Activated CD4-positive, CD25-positive, alpha-beta regulatory T cell treated with anti-CD3 and anti-CD28 coated beads, Interleukin-2, amount 50 U/mL, for 16 hours (primary cell): ENCODE results near the gene CYP27B1.
A peak's percentile ranks its signal among the peaks of the same experiment; 100 is the strongest.

Source experiments
- DNase-seq: peaks from one replicate; pipeline ENCODE4 v3.0.0-alpha.2; 2020; ENCODE audit warnings: low read depth, low spot score

CYP27B1 gene

GRCh38 chr12:57751788-57752667, 14.8 kb downstream of the CYP27B1 start, which contains the start of gene CDK4:
Gene CDK4 (minus strand): TSS chr12:57752310. CDS start chr12:57751717, 593 bp downstream.
- DNase-seq = peak; percentile 96

DNA sequence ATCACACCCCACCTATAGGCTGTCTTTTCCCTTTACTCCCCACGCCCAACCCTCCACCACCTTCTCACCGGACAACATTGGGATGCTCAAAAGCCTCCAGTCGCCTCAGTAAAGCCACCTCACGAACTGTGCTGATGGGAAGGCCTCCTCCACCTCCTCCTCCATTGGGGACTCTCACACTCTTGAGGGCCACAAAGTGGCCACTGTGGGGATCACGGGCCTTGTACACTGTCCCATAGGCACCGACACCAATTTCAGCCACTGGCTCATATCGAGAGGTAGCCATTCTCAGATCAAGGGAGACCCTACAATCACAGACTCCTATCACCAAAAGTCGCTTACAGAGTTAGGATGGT, 15.5 kb downstream of the CYP27B1 start:
- no peak for DNase-seq

DNA sequence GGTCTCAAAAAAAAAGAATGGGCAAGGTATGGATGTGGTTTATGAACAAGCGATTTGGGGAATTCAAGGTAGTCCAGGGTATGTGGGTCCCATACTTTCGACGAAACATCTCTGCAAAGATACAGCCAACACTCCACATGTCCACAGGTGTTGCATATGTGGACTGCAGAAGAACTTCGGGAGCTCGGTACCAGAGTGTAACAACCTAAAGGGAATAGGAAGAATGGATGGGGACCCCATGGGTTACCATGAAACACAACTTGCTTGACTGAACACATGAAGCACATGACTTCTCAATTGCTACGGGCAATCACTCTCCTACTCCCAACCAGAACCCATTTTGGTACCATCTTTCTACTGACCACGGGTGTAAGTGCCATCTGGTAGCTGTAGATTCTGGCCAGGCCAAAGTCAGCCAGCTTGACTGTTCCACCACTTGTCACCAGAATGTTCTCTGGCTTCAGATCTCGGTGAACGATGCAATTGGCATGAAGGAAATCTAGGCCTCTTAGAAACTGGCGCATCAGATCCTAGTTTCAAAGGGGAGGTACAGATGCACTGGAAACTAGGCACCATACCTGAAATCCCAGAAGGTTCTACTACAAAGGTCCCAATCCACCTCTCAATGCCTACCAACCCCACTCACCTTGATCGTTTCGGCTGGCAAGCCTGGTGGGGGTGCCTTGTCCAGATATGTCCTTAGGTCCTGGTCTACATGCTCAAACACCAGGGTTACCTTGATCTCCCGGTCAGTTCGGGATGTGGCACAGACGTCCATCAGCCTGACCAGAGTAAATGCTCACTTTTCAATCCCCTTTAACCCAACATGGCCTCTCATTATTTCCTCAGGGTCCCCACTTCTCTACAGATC, 16.1 kb downstream of the CYP27B1 start:
- DNase-seq = no peak

- DNase-seq = no peak
Measured at GRCh38 chr12:57749061-57749460, 17.8 kb downstream of the CYP27B1 start.

DNA sequence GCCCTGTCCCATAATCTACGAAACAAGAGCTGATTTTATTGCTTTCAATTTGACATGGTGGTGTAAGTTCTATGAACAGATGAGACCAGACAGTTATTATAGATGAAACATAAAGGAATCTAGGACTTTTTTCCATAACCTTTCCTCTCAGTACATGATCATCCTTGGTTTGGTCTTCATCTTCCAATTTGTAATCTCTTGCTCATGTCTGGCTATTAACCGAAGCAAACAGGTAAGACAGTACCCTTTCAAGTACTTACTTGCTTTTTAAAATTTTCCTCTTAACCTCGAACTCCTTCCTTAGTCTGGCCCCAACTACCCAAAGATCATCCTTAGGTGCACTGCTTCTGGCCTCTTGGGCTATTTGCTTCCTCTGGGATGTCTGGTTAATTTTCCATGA, 20.9 kb downstream of the CYP27B1 start:
- DNase-seq = no peak

- no peak for DNase-seq
Measured at GRCh38 chr12:57745485-57745881, 21.4 kb downstream of the CYP27B1 start.

DNA sequence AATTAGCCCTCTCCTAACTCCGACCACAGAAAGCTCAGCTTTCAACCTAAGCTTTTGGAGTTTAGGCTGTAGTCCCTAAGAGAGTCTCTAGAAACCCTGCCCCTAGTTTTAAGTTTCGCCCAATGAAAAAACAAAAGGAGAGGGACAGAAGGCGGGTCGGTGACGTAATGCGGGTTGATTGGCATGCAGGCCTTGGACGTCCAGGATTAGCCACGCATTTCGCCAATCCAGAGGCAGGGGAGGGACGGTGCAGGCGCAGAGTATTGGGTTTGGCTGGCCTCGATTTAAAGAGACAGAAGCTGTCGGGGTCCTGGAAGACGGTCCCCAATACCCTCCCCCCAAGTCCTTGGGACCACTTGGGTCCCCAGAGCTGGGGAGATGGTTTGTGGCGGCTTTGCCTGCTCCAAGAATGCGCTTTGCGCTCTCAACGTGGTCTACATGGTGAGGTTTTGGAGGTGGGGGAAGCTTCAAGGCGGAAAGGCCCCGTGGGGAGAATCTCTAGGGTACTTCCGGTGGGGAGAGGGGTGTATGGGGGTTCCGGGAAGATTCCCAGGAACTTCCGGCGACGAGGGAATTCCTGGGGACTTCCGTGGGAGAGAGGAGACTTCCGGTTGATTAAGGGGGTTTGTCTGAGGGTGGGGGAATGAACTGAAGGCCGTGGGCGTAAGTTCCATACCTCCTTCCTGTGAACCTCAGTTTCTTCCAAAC, 21.9 kb downstream of the CYP27B1 start, which contains the start of gene TSPAN31:
Gene TSPAN31, plus strand, starts transcription at position 263 of the 708 bp plus-strand sequence. Its CDS starts 116 bp downstream, at position 379.
- peak; percentile 87 for DNase-seq

- peak; percentile 53 for DNase-seq
Measured at GRCh38 chr12:57744194-57744776, 22.6 kb downstream of the CYP27B1 start.

DNA sequence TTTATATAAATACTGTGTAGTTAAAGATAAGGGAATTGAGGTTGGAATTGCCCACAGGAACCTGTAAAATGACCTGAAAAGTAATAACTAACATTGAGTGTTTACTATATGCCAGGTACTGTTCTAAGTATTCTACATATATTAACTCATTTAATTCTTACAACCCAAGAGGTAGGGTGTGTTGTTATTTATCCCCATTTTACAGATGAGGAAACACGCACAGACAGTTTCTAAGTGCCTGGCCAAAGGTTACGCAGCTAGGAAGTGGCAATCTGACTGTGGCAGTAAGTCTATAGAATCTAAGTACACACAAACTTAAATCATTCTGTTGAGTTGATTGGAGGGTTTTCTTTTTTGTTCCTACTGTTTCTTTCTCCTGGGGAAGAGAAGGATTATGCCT, 23.1 kb downstream of the CYP27B1 start:
- DNase-seq = no peak

- peak; percentile 65 for DNase-seq
Measured at GRCh38 chr12:57741844-57742738, 24.8 kb downstream of the CYP27B1 start.

- DNase-seq = no peak
Measured at GRCh38 chr12:57741413-57741789, 25.5 kb downstream of the CYP27B1 start.

DNA sequence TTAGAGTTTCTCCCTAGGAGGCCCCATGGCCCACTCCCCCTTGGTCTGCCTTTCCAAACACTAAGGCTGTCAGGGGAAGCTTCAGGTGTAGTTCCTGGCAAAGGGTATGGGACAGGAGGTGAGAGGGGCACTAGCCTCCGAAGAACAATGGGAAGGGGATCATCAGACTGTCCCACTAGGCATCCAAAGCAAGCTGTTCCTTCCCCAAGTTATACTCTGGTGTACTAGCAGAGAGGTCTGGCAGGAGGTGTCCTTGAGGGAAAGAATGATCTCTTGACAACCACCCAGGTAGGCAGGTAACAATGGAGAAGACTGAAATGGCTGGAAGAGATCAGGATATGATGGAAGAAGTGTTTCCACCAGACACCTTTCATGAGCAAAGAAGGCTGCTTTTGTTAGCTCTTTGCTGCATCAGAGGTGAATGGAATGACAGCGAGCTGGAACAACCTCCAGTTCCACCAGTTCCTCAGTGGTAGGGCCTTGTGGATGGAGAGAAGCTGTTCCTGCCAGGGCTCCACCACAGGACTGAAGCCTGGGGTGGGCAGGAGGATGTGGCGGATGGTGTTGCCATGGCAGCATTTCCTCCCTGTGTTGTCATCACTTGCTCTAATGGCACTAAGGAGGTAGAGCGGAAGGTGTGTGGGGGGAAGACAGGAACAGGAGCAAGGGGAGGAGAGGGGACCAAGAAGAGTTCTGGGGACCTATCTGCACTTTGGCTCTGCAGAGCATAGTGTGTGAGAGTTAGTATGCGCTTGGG, 26.0 kb downstream of the CYP27B1 start:
- DNase-seq = peak; percentile 59

GRCh38 chr12:57739914-57740538, 26.9 kb downstream of the CYP27B1 start:
- DNase-seq = no peak

- no peak for DNase-seq
Measured at GRCh38 chr12:57739387-57739786, 27.5 kb downstream of the CYP27B1 start.

DNA sequence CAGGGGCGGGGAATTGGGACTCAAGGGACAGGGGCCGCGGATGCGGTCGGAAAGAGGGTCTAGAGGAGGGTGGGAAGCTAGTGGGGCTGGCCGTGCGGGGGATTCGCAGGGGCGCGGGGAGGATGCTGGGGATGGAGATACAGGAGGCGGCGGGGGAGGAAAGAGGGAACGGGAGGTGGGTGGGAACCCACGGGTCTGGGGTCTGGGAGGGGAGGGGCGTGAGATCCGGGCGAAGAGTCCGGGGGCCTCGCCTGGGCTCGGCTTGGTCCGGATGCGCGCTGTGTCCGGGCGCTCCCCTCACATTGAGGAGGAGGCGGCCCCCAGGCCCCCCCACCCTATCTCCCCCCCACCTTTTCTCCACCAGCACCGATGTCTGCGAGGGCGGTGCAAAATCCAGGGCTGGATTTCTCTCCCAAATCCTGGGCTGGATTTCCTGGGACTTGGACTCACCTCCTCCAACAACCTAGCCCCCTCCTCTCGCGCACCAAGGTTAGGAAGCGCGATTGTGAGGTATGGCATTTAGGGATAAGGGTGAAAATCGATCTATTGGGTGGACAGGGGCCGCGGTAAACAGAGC, 28.1 kb downstream of the CYP27B1 start, which contains the start of gene AGAP2:
Gene AGAP2, minus strand, starts transcription at position 82 of the 577 bp plus-strand sequence. CDS start 496 bp downstream, outside the sequence.
- no peak for DNase-seq

DNA sequence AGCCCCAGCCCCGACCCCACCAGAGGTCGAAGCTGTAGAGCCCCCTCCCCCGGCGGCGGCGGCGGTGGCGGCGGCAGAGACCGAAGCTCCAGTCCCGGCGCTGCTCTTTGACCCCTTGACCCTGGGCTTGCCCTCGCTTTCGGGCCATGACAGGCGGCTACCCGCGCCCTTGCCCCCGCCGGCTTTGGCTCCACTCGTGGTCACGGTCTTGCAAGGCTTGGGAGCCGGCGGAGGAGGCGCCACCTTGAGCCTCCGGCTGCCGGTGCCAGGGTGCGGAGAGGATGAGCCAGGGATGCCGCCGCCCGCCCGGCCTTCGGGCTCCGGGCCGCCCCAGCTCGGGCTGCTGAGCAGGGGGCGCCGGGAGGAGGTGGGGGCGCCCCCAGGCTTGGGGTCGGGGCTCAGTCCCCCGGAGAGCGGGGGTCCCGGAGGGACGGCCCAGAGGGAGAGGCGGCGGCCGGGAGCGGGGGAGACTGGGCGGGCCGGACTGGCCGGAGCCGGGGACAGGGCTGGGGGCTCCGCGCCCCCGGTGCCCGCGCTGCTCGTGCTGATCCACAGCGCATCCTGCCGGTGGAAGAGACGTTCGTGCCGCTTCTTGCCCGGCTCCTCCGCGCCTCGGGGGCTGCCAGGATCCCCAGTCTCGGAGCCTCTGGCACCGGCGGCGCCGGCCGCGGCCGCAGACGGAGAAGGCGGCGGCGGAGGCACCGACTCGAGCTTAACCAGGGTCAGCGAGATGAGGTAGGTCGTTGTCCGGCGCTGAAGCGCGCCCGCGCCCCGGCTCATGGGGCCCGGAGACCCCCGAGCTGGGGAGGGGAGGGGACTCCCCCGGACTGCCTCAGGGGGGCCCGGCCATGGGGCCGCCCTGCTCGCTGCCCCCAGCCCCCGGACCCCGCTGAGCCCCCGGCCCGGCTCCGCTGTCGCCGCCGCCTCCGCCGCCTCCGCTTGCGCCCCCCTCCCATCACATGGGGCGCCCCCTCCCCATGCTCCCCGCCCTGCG, 29.1 kb downstream of the CYP27B1 start:
- DNase-seq = no peak

GRCh38 chr12:57736741-57737466, 30.0 kb downstream of the CYP27B1 start:
- no peak for DNase-seq
